PC-3 (cell line): Measurements from ENCODE around the gene DNAH5. TPM values are rescaled to one million over a fixed set of nuclear protein-coding genes. Genes with fewer than 3 reads are reported as not detected.

Experiments used
- ATAC-seq: fragments of 200-7000 bp; cut with Tn5 transposase; 2 replicates; pipeline ENCODE4 v1.9.1; 2020; ENCODE audit warnings: mild to moderate bottlenecking, moderate library complexity
- BruUV-seq: library from RNA; stranded (reverse); fragments of 400-500 nt; replicated peaks from 2 replicates; lab custom pipeline; 2021; lab: Mats Ljungman, UMichigan
- CTCF ChIA-PET: fragments of 300-600 bp; sonication (Branson Sonifier 250); formaldehyde crosslinking; loops from one replicate; lab custom pipeline; 2022; ENCODE audit warnings: antibody characterized with exemption; lab: Charles Lee
- POLR2A ChIA-PET: fragments of 300-600 bp; sonication (Branson Sonifier 250); formaldehyde crosslinking; loops from one replicate; lab custom pipeline; 2022; ENCODE audit warnings: antibody characterized with exemption; ENCODE audit not compliant: unreplicated experiment; lab: Charles Lee
- DNase-seq: peaks from one replicate; pipeline ENCODE4 v3.0.0-alpha.2; 2015
- H2AFZ ChIP-seq: fragments of 300-600 bp; sonication (generic); 2 replicates; pipeline ENCODE4 v1.6.0; 2016; ENCODE audit warnings: antibody characterized with exemption, low read length
- H3F3A ChIP-seq: fragments of 300-600 bp; sonication (generic); one replicate; pipeline ENCODE4 v1.6.0; 2017; ENCODE audit warnings: antibody characterized with exemption, low read length, control low read depth, mild to moderate bottlenecking; ENCODE audit not compliant: unreplicated experiment
- H3K27ac ChIP-seq: fragments of 300-600 bp; sonication (generic); 2 replicates; pipeline ENCODE4 v1.5.1; 2016; ENCODE audit warnings: mild to moderate bottlenecking, low read length
- H3K27me3 ChIP-seq: fragments of 300-600 bp; sonication (generic); 2 replicates; pipeline ENCODE4 v1.6.1; 2016; ENCODE audit warnings: low read length, mixed read lengths
- H3K36me3 ChIP-seq: fragments of 300-600 bp; sonication (generic); 2 replicates; pipeline ENCODE4 v1.6.1; 2016; ENCODE audit warnings: low read depth, mixed run types, low read length, mixed read lengths
- H3K4me1 ChIP-seq: fragments of 300-600 bp; sonication (generic); 2 replicates; pipeline ENCODE4 v1.5.1; 2016; ENCODE audit warnings: low read length; ENCODE audit not compliant: insufficient read depth
- H3K4me2 ChIP-seq: fragments of 300-600 bp; sonication (generic); 2 replicates; pipeline ENCODE4 v1.6.0; 2016; ENCODE audit warnings: low read length
- H3K4me3 ChIP-seq: fragments of 300-600 bp; sonication (generic); 2 replicates; pipeline ENCODE4 v1.5.1; 2016; ENCODE audit warnings: mild to moderate bottlenecking, low read length, mixed read lengths
- H3K79me2 ChIP-seq: fragments of 300-600 bp; sonication (generic); 2 replicates; pipeline ENCODE4 v1.6.1; 2017; ENCODE audit warnings: low read length, mixed read lengths
- H3K9ac ChIP-seq: fragments of 300-600 bp; sonication (generic); 2 replicates; pipeline ENCODE4 v1.6.0; 2016; ENCODE audit warnings: mild to moderate bottlenecking, low read length
- H3K9me2 ChIP-seq: fragments of 300-600 bp; sonication (generic); replicated peaks from 2 replicates; pipeline ENCODE4 v1.6.1; 2016; ENCODE audit warnings: mixed run types, low read length, mixed read lengths
- H3K9me3 ChIP-seq: fragments of 300-600 bp; sonication (generic); 2 replicates; pipeline ENCODE4 v1.6.1; 2016; ENCODE audit warnings: low read length, mixed read lengths
- H4K20me1 ChIP-seq: fragments of 300-600 bp; sonication (generic); 2 replicates; pipeline ENCODE4 v1.6.1; 2016; ENCODE audit warnings: low read length, mixed read lengths
- EZH2 ChIP-seq: fragments of 300-600 bp; sonication (generic); IDR thresholded peaks from one replicate; pipeline ENCODE4 v1.6.1; 2017; ENCODE audit warnings: antibody characterized with exemption, mild to moderate bottlenecking, low read length; ENCODE audit not compliant: unreplicated experiment
- EZH2phosphoT487 ChIP-seq: fragments of 300-600 bp; sonication (generic); IDR thresholded peaks from 2 replicates; pipeline ENCODE4 v1.6.1; 2018; ENCODE audit warnings: mild to moderate bottlenecking, antibody characterized with exemption, low read length, borderline replicate concordance
- intact Hi-C: fragments of 100-400 bp; cut with micrococcal nuclease; formaldehyde crosslinking; loops from 2 replicates; pipeline ENCODE4 v1.9.0; 2023
- total RNA-seq: library from RNA; depleted of rRNA; stranded (reverse); fragments of >200 nt; gene quantifications from 2 replicates; pipeline ENCODE4 v1.2.3, GENCODE V29; 2014
- TF ChIP-seq, protein P1 (sequence below): fragments of 300-600 bp; sonication (generic); conservative IDR thresholded peaks from 2 replicates; pipeline ENCODE4 v1.5.1; 2017; ENCODE audit warnings: antibody characterized with exemption, low read depth, mild to moderate bottlenecking, low read length

Gene DNAH5
- total RNA-seq, 1 experiment from 2014 or later = 3.5 TPM

DNA sequence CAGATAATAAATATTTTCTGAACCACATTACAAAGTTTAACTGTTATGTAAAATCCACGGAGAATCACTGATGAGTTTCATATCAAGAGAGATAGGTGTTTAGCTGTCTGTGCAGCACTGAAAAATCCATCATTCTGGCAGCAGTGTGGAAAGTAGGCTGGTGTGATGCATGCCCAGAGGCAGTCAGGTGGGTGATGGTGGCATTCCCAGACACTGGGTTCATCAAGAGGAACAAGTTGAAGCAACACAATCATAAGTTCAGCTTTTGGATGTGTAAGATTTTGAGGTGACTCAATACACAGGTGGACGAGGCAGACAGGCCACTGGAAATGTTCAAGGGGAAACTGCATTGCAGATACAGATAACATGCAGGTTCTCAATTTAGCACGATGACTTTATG lies 11.9 kb downstream of the DNAH5 start:
- no peak for DNase-seq
- intact Hi-C loops = no loop called here
- ChIA-PET POLR2A (no interaction called here), CTCF (no interaction called here)
- Histone ChIP-seq H3K36me3 (no peaks in the 10 kb centered on the region), H3K9me2 (no peaks in the 10 kb centered on the region), H3F3A (no peaks in the 10 kb centered on the region), H3K4me2 (no peak overlapping the region), H3K4me3 (no peak overlapping the region), H3K9me3 (peaks cover 5% of the 10 kb centered on the region; the same call in 1 of the 2 replicates), H3K27me3 (no peaks in the 10 kb centered on the region), H4K20me1 (no peaks in the 10 kb centered on the region), H3K9ac (no peak overlapping the region), H3K27ac (no peak overlapping the region), H3K79me2 (no peaks in the 10 kb centered on the region), H2AFZ (no peak overlapping the region), H3K4me1 (no peaks in the 10 kb centered on the region)
- no peak for ATAC-seq
- no peak for TF ChIP-seq EZH2phosphoT487
- TF ChIP-seq, protein P1, sequence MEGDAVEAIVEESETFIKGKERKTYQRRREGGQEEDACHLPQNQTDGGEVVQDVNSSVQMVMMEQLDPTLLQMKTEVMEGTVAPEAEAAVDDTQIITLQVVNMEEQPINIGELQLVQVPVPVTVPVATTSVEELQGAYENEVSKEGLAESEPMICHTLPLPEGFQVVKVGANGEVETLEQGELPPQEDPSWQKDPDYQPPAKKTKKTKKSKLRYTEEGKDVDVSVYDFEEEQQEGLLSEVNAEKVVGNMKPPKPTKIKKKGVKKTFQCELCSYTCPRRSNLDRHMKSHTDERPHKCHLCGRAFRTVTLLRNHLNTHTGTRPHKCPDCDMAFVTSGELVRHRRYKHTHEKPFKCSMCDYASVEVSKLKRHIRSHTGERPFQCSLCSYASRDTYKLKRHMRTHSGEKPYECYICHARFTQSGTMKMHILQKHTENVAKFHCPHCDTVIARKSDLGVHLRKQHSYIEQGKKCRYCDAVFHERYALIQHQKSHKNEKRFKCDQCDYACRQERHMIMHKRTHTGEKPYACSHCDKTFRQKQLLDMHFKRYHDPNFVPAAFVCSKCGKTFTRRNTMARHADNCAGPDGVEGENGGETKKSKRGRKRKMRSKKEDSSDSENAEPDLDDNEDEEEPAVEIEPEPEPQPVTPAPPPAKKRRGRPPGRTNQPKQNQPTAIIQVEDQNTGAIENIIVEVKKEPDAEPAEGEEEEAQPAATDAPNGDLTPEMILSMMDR = no peak
- TF ChIP-seq EZH2 = no peak
- BruUV-seq = no TSS peak

DNA sequence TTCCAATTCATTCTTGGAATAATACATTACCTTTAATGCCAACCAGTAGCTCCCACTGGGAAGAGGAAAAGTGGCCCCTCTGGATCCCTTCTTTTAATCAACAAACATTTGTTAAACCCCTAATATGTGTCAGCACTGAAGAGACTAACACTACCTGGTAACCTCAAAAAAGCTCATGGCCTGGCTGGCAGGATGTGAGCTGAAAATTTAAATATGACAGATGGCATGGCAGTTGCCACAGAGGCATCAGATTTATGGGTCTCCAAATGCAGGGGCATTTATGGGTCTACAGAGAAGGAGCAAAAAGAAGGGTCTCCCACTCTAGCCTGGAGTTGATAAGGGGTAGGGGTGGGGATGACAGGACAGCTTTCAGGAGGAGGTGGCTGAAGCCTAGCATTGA lies 12.5 kb downstream of the DNAH5 start:
- Histone ChIP-seq H3K4me1 (no peaks in the 10 kb centered on the region), H3K27me3 (no peaks in the 10 kb centered on the region), H3K9me2 (no peaks in the 10 kb centered on the region), H3K4me2 (no peak overlapping the region), H3K4me3 (no peak overlapping the region), H3K36me3 (no peaks in the 10 kb centered on the region), H3K27ac (no peak overlapping the region), H3F3A (no peaks in the 10 kb centered on the region), H3K79me2 (no peaks in the 10 kb centered on the region), H2AFZ (no peak overlapping the region), H3K9me3 (peaks cover 5% of the 10 kb centered on the region; the same call in 1 of the 2 replicates), H4K20me1 (no peaks in the 10 kb centered on the region), H3K9ac (no peak overlapping the region)
- no peak for DNase-seq
- intact Hi-C loops = no loop called here
- TF ChIP-seq, protein P1 = no peak
- no peak for TF ChIP-seq EZH2
- no peak for TF ChIP-seq EZH2phosphoT487
- CTCF ChIA-PET = no interaction called here
- POLR2A ChIA-PET = no interaction called here
- BruUV-seq = no TSS peak
- no peak for ATAC-seq

DNA sequence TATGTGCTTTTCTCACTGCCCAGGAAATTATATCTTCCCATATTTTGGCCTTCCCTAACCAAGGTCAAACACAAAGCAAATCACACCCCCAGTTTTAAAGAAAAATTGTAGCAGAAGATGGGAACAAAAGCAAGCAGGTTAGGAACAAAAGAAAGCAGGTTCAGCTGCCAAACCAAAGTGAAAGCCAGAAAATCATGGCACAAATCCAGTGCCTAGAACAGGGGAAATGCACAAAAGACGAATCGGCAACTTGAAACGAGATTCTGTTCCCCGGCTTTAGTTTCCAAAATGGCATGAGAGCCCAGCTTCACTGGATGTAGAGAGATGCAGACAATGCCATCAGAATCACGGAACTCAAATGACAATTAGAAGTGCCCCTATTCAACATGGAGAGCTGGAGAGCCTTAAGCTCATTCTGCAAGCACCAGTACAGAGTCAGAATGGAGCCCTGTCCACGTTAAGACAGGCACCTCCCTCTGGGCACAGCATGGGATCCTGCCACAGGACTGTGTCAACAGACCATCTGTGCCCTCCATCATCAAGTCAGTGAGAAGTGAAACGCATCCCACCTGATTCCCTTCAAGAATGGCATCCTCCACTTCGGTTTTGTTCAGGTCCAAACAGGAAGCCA lies 13.8 kb downstream of the DNAH5 start:
- Histone ChIP-seq H2AFZ (no peak overlapping the region), H3K4me2 (no peak overlapping the region), H3K4me1 (no peaks in the 10 kb centered on the region), H3K9me2 (no peaks in the 10 kb centered on the region), H3K27ac (no peak overlapping the region), H3K79me2 (no peaks in the 10 kb centered on the region), H3K4me3 (no peak overlapping the region), H3F3A (no peaks in the 10 kb centered on the region), H4K20me1 (no peaks in the 10 kb centered on the region), H3K27me3 (no peaks in the 10 kb centered on the region), H3K36me3 (no peaks in the 10 kb centered on the region), H3K9ac (no peak overlapping the region), H3K9me3 (peaks cover 5% of the 10 kb centered on the region; the same call in 1 of the 2 replicates)
- DNase-seq (no peak), ATAC-seq (no peak)
- intact Hi-C loops = no loop called here
- BruUV-seq = no TSS peak
- CTCF ChIA-PET = no interaction called here
- POLR2A ChIA-PET = no interaction called here
- TF ChIP-seq EZH2 (no peak), EZH2phosphoT487 (no peak)
- TF ChIP-seq, protein P1 = no peak
